ENCODE measurements around the gene IRAK4.

IRAK4 gene

DNA sequence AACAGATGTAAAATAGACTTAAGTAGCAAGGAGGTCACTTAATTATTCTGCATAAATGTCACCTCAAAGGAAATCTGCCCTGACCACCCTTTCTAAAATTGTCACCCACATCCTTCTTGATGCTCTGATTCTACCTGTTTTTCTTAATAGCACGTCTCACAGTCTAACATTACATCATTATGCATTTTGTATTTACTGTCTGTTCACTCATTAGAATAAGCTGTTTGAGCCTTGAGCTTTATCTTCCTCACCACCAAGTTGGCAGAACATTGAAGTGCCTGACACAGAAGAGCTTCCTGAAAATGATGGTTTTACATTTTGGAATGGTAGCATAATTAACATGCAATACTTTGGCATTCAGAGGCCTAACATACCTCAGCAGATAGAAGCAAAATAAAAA is 68.3 kb downstream of the IRAK4 start:
- Histone ChIP-seq H3K4me3 (ENCODE audit: low read length in 2 of 2) (no peak overlapping the region), H2BK120ac (ENCODE audit: low read depth, low read length) (no peak overlapping the region), H3K27me3 (ENCODE audit: control insufficient read depth in 3 of 3, insufficient read depth in 3 of 3, low read depth in 1 of 3, low read length in 3 of 3) (peaks cover 0 to 6% (median 0%) of the 10 kb centered on the region in 3 experiments), H3K18ac (ENCODE audit: low read length) (no peak overlapping the region), H3K27ac (replicated peaks; ENCODE audit: low read length) (no peak overlapping the region), H4K91ac (ENCODE audit: low read depth, low read length, poor library complexity) (no peak overlapping the region), H3K79me1 (ENCODE audit: low read depth, low read length) (no peaks in the 10 kb centered on the region), H3K4me2 (ENCODE audit: insufficient read depth, low read length, poor library complexity, severe bottlenecking) (no peak overlapping the region), H3K4ac (ENCODE audit: low read length) (no peak overlapping the region), H2BK15ac (ENCODE audit: low read length) (no peak overlapping the region), H2AK5ac (ENCODE audit: low read depth, low read length) (no peak overlapping the region), H3K36me3 (replicated peaks in 1 of 2; ENCODE audit: control insufficient read depth in 2 of 2, insufficient read depth in 2 of 2, low read length in 2 of 2) (no peaks in the 10 kb centered on the region), H3K9ac (ENCODE audit: low read depth, low read length, poor library complexity) (no peak overlapping the region), H3K4me1 (ENCODE audit: control insufficient read depth in 2 of 2, insufficient read depth in 1 of 2, low read depth in 1 of 2, low read length in 2 of 2) (no peaks in the 10 kb centered on the region), H3K9me3 (replicated peaks in 1 of 2; ENCODE audit: control insufficient read depth in 2 of 2, insufficient read depth in 1 of 2, low read depth in 1 of 2, low read length in 2 of 2) (no peaks in the 10 kb centered on the region), H2BK5ac (ENCODE audit: low read length) (no peak overlapping the region), H2BK12ac (ENCODE audit: low read length) (no peak overlapping the region), H3K14ac (ENCODE audit: low read length) (no peak overlapping the region), H3K23ac (ENCODE audit: low read depth, low read length, poor library complexity) (no peak overlapping the region), H4K8ac (ENCODE audit: low read depth, low read length) (no peak overlapping the region), H2AFZ (ENCODE audit: low read length) (no peak overlapping the region)
- no peak for DNase-seq (ENCODE audit: low spot score)
- WGBS, 2 donors (ENCODE audit: extremely low coverage in 2 of 2, insufficient read length in 2 of 2, insufficient replicate concordance in 1 of 2) = no CpG with 5 or more reads among the region's 1 CpG

DNA sequence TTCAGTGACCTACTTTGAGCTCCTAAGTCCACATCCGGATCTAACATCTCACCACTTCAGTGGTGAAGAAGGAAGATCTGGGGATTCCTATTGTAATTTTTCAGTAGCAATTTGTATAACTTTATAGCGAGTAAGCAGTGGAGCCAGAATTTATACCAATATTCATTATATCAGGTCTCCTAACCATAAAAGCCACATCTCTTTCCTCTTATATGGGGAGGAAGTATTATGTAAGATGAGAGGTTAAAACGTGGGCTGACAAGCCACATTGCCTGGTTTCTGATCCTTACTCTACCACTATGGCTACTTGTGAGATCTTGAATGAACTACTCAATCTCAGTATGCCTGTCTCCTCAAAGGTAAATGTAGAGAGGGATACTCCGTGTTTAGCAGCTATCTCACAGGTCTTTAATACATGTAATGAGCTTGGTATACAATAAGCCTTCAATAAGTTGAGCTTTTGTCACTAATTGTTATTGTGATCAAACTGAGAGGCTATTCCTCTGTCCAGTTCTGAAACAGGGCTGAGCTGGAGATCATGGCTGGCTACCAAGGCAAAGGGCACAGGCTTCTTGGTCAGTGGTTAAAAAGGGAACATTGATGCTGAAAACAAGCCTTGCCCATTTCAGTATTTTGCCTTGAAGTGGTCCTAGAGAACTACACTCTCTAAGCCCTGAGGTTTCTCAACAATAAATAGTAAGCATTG is 73.9 kb downstream of the IRAK4 start:
- H2AK5ac ChIP-seq (ENCODE audit: low read depth, low read length) = no peak overlapping the region
- DNase-seq (ENCODE audit: low spot score) = no peak

GRCh38 chr12:43835264-43835655 is 76.5 kb downstream of the IRAK4 start:
- no CpG with 5 or more reads among the region's 6 CpGs for WGBS, 2 donors (ENCODE audit: extremely low coverage in 2 of 2, insufficient read length in 2 of 2, insufficient replicate concordance in 1 of 2)
- Histone ChIP-seq H3K14ac (ENCODE audit: low read length) (no peak overlapping the region), H3K27ac (replicated peaks; ENCODE audit: low read length) (no peak overlapping the region), H2BK12ac (ENCODE audit: low read length) (no peak overlapping the region), H3K18ac (ENCODE audit: low read length) (no peak overlapping the region), H2BK120ac (ENCODE audit: low read depth, low read length) (no peak overlapping the region), H3K4me2 (ENCODE audit: insufficient read depth, low read length, poor library complexity, severe bottlenecking) (peak overlapping the region; percentile 93), H2AFZ (ENCODE audit: low read length) (peak overlapping the region; percentile 98), H3K79me1 (ENCODE audit: low read depth, low read length) (no peaks in the 10 kb centered on the region), H4K8ac (ENCODE audit: low read depth, low read length) (no peak overlapping the region), H4K91ac (ENCODE audit: low read depth, low read length, poor library complexity) (no peak overlapping the region), H3K9ac (ENCODE audit: low read depth, low read length, poor library complexity) (no peak overlapping the region), H2BK15ac (ENCODE audit: low read length) (no peak overlapping the region), H3K4me1 (ENCODE audit: control insufficient read depth in 2 of 2, insufficient read depth in 1 of 2, low read depth in 1 of 2, low read length in 2 of 2) (no peaks in the 10 kb centered on the region), H3K23ac (ENCODE audit: low read depth, low read length, poor library complexity) (no peak overlapping the region), H3K4me3 (ENCODE audit: low read length in 2 of 2) (peak overlapping the region; percentile 61 to 87), H3K4ac (ENCODE audit: low read length) (no peak overlapping the region), H3K9me3 (replicated peaks in 1 of 2; ENCODE audit: control insufficient read depth in 2 of 2, insufficient read depth in 1 of 2, low read depth in 1 of 2, low read length in 2 of 2) (no peaks in the 10 kb centered on the region), H3K36me3 (replicated peaks in 1 of 2; ENCODE audit: control insufficient read depth in 2 of 2, insufficient read depth in 2 of 2, low read length in 2 of 2) (no peaks in the 10 kb centered on the region), H2AK5ac (ENCODE audit: low read depth, low read length) (no peak overlapping the region), H2BK5ac (ENCODE audit: low read length) (no peak overlapping the region), H3K27me3 (ENCODE audit: control insufficient read depth in 3 of 3, insufficient read depth in 3 of 3, low read depth in 1 of 3, low read length in 3 of 3) (peaks cover 3 to 34% (median 19%) of the 10 kb centered on the region in 3 experiments)
- no peak for DNase-seq (ENCODE audit: low spot score)

More for the DNA sequence above, 73.9 kb downstream of the IRAK4 start:
- Histone ChIP-seq H2BK120ac (ENCODE audit: low read depth, low read length) (no peak overlapping the region), H3K4me1 (ENCODE audit: control insufficient read depth in 2 of 2, insufficient read depth in 1 of 2, low read depth in 1 of 2, low read length in 2 of 2) (no peaks in the 10 kb centered on the region), H3K14ac (ENCODE audit: low read length) (no peak overlapping the region), H4K91ac (ENCODE audit: low read depth, low read length, poor library complexity) (no peak overlapping the region), H3K9me3 (replicated peaks in 1 of 2; ENCODE audit: control insufficient read depth in 2 of 2, insufficient read depth in 1 of 2, low read depth in 1 of 2, low read length in 2 of 2) (no peaks in the 10 kb centered on the region), H3K4me2 (ENCODE audit: insufficient read depth, low read length, poor library complexity, severe bottlenecking) (no peak overlapping the region), H3K4ac (ENCODE audit: low read length) (no peak overlapping the region), H2BK12ac (ENCODE audit: low read length) (no peak overlapping the region), H3K4me3 (ENCODE audit: low read length in 2 of 2) (no peak overlapping the region), H3K27me3 (ENCODE audit: control insufficient read depth in 3 of 3, insufficient read depth in 3 of 3, low read depth in 1 of 3, low read length in 3 of 3) (peaks cover 3 to 37% (median 19%) of the 10 kb centered on the region in 3 experiments), H4K8ac (ENCODE audit: low read depth, low read length) (no peak overlapping the region), H3K9ac (ENCODE audit: low read depth, low read length, poor library complexity) (no peak overlapping the region), H3K27ac (replicated peaks; ENCODE audit: low read length) (no peak overlapping the region), H2AFZ (ENCODE audit: low read length) (no peak overlapping the region), H3K23ac (ENCODE audit: low read depth, low read length, poor library complexity) (no peak overlapping the region), H3K36me3 (replicated peaks in 1 of 2; ENCODE audit: control insufficient read depth in 2 of 2, insufficient read depth in 2 of 2, low read length in 2 of 2) (no peaks in the 10 kb centered on the region), H2BK15ac (ENCODE audit: low read length) (no peak overlapping the region), H3K18ac (ENCODE audit: low read length) (no peak overlapping the region), H2BK5ac (ENCODE audit: low read length) (no peak overlapping the region), H3K79me1 (ENCODE audit: low read depth, low read length) (no peaks in the 10 kb centered on the region)
- WGBS, 2 donors (ENCODE audit: extremely low coverage in 2 of 2, insufficient read length in 2 of 2, insufficient replicate concordance in 1 of 2) = no CpG with 5 or more reads among the region's 4 CpGs

- H2AK5ac ChIP-seq (ENCODE audit: low read depth, low read length) = peak within 1 kb of the TSS; percentile 63
- no peaks in the 10 kb centered on the region for H3K36me3 ChIP-seq (replicated peaks in 1 of 2; ENCODE audit: control insufficient read depth in 2 of 2, insufficient read depth in 2 of 2, low read length in 2 of 2)
- H3K18ac ChIP-seq (ENCODE audit: low read length) = peak within 1 kb of the TSS; percentile 90
- peak within 1 kb of the TSS; percentile 80 for H3K23ac ChIP-seq (ENCODE audit: low read depth, low read length, poor library complexity)
- peak within 1 kb of the TSS; percentile 60 for H3K9ac ChIP-seq (ENCODE audit: low read depth, low read length, poor library complexity)
- H4K8ac ChIP-seq (ENCODE audit: low read depth, low read length) = no peak within 1 kb of the TSS
- H3K79me1 ChIP-seq (ENCODE audit: low read depth, low read length) = no peaks in the 10 kb centered on the region
- H3K14ac ChIP-seq (ENCODE audit: low read length) = peak within 1 kb of the TSS; percentile 82
- peak within 1 kb of the TSS; percentile 93 for H3K4me2 ChIP-seq (ENCODE audit: insufficient read depth, low read length, poor library complexity, severe bottlenecking)
- peak within 1 kb of the TSS; percentile 61 to 87 for H3K4me3 ChIP-seq (ENCODE audit: low read length in 2 of 2)
- H2BK5ac ChIP-seq (ENCODE audit: low read length) = peak within 1 kb of the TSS; percentile 39
- WGBS, 2 donors (ENCODE audit: extremely low coverage in 2 of 2, insufficient read length in 2 of 2, insufficient replicate concordance in 1 of 2) = no CpG with 5 or more reads among the region's 103 CpGs
- peak; percentile 39 for DNase-seq (ENCODE audit: low spot score)
- H2BK12ac ChIP-seq (ENCODE audit: low read length) = no peak within 1 kb of the TSS
- no peak within 1 kb of the TSS for H3K27ac ChIP-seq (replicated peaks; ENCODE audit: low read length)
- H3K4me1 ChIP-seq (ENCODE audit: control insufficient read depth in 2 of 2, insufficient read depth in 1 of 2, low read depth in 1 of 2, low read length in 2 of 2) = no peaks in the 10 kb centered on the region
- no peak within 1 kb of the TSS for H2BK15ac ChIP-seq (ENCODE audit: low read length)
- H3K27me3 ChIP-seq (ENCODE audit: control insufficient read depth in 3 of 3, insufficient read depth in 3 of 3, low read depth in 1 of 3, low read length in 3 of 3) = peaks cover 3 to 34% (median 19%) of the 10 kb centered on the region in 3 experiments
- no peaks in the 10 kb centered on the region for H3K9me3 ChIP-seq (replicated peaks in 1 of 2; ENCODE audit: control insufficient read depth in 2 of 2, insufficient read depth in 1 of 2, low read depth in 1 of 2, low read length in 2 of 2)
- no peak within 1 kb of the TSS for H2BK120ac ChIP-seq (ENCODE audit: low read depth, low read length)
- H3K4ac ChIP-seq (ENCODE audit: low read length) = no peak within 1 kb of the TSS
- H4K91ac ChIP-seq (ENCODE audit: low read depth, low read length, poor library complexity) = no peak within 1 kb of the TSS
- H2AFZ ChIP-seq (ENCODE audit: low read length) = peak within 1 kb of the TSS; percentile 98
Measured at GRCh38 chr12:43835656-43836474, 77.1 kb downstream of the IRAK4 start, which contains the start of gene TMEM117. Gene TMEM117, plus strand, starts transcription at chr12:43836081.
